Stimulated activated naive CD4-positive, alpha-beta T cell treated with Interleukin-2 at 50 U/mL for 16 hours (primary cell): ENCODE results near the gene BACE2.
"Not testable (repeated sequence)": the region's sequence is repeated elsewhere in the genome, so short reads cannot be mapped to it uniquely, and the experiment has no call there.

ENCODE experiments used
- DNase-seq: peaks from one replicate; lab custom pipeline; 2025; lab: John Stamatoyannopoulos, UW

Gene BACE2

DNA sequence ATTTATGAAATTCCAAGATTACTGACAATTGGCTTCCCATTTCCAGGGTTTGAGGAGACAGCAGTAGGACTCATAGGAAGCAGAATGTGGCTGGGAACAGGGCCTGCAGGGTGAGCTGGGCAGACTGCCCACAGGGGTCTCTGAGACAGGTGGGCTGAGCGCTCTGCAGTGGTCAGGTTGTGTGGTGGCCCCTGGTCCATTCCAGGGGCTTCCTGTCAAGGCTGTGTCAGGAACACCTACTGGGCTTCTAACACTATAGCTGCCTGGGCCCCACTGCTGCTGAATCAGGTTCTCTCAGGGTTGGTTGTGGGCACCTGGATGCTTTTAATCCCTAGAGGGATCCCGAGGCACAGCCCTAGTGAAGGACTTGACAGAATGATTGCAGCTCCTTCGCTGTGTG is 72.1 kb downstream of the BACE2 start:
- no peak for DNase-seq

DNA sequence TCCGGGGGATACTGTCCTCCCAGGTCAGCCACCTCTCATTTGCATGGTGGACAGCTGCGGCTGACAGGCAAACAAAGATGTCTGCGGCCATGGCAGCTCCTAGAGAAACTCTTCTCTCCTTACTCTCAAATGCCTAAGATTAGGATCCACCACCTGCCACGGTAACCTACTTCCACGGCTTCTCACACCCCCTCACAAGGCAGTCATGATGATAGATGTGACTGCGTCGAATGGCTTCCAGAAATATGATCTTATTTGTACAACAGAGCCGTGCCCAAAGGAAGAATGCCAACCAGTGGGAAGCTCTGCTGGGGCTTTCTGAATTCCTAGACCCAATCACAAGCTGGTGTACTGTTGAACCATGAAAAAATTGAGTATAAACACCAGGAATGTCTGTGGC is 73.4 kb downstream of the BACE2 start:
- no peak for DNase-seq

DNA sequence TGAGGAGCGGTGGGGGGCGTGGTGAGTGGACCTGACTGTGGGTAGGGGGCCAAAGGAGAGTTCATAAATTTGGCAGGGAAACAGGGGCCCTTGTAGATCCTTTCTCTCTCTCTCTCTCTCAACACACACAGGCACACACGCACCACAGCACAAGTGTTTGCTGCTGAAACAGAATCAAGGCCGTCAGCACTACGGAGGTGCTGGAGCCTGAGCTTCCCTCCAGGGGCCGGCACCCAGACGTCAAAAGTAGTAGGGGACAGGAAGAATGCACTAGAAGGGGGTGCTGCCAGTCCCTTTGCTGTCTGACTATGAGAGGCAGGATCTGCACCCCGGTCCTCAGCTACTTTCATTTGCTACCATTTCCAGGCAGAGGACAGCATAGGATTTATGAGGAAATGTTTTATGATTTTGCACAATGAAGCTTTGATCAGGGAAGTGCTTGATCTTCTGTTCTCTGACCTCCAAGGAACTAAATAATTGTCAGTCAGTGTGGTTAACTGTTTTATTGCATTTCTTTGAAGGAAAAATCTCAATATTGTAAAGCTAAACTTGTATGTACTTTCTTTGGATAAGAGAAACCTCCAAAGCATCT is 74.4 kb downstream of the BACE2 start:
- no peak for DNase-seq

DNA sequence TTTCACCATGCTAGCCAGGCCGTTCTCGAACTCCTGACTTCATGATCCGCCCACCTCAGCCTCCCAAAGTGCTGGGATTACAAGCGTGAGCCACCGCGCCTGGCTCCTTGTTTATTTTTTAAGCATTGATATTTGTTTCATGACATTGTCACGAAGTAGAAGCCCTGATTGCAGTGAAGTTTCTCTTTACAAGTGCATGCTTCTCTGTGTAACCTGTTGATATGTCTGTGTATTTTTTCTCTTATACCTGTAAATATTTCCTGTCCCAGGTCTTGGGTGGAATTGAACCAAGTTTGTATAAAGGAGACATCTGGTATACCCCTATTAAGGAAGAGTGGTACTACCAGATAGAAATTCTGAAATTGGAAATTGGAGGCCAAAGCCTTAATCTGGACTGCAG is 75.1 kb downstream of the BACE2 start:
- DNase-seq, result no peak

DNA sequence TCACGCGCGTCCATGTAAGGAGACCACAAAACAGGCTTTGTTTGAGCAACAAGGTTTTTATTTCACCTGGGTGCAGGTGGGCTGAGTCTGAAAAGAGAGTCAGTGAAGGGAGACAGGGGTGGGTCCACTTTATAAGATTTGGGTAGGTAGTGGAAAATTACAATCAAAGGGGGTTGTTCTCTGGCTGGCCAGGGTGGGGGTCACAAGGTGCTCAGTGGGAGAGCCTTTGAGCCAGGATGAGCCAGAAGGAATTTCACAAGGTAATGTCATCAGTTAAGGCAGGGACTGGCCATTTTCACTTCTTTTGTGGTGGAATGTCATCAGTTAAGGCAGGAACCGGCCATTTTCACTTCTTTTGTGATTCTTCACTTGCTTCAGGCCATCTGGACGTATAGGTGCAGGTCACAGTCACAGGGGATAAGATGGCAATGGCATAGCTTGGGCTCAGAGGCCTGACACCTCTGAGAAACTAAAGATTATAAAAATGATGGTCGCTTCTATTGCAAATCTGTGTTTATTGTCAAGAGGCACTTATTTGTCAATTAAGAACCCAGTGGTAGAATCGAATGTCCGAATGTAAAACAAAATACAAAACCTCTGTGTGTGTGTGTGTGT is 76.4 kb downstream of the BACE2 start:
- not testable (repeated sequence) for DNase-seq

DNA sequence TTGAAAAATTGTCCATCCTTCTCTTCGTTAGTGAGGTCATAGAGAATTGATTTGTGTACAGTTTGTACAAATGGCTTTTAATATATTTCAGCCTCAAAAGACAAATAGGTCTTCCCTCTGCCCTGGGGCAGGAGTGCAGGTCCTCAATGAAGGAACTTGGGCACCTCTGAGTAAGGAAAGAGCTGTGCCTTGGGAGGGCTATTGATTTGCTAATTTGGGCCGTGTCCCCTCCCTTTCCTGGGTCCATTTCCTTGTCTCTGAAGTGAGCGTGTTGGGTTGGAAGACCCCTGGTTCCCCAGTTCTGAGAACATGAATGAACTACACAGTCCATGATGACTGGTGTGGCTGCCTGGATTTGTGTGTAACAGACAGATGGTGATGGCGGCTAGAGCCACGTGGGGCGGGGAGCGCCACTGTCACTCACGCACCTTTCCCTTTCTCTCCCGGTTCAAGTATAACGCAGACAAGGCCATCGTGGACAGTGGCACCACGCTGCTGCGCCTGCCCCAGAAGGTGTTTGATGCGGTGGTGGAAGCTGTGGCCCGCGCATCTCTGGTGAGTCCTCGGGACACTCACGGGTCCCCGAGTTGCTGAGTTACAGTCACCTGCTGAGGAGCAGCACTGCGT is 77.7 kb downstream of the BACE2 start:
- DNase-seq, result no peak

DNA sequence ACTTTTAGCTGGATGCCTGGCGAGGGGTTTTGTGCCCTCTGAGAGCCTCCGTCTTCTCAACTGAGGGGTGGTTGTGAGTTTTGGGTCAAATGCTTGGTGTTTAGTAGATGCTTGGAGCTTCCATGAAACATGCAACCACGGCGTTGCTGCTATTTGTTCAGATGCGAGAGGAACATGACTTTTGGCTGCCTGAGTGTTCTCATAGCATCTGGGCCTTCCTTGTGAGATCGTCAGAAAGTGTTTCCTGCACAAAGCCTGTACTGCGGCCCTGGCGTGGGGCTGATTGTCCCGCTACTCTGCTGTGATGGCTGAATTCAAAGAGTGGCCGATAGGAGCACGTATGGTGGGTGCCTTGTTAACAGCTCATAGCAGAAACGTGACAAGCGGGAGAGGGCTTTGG is 78.8 kb downstream of the BACE2 start:
- no peak for DNase-seq

DNA sequence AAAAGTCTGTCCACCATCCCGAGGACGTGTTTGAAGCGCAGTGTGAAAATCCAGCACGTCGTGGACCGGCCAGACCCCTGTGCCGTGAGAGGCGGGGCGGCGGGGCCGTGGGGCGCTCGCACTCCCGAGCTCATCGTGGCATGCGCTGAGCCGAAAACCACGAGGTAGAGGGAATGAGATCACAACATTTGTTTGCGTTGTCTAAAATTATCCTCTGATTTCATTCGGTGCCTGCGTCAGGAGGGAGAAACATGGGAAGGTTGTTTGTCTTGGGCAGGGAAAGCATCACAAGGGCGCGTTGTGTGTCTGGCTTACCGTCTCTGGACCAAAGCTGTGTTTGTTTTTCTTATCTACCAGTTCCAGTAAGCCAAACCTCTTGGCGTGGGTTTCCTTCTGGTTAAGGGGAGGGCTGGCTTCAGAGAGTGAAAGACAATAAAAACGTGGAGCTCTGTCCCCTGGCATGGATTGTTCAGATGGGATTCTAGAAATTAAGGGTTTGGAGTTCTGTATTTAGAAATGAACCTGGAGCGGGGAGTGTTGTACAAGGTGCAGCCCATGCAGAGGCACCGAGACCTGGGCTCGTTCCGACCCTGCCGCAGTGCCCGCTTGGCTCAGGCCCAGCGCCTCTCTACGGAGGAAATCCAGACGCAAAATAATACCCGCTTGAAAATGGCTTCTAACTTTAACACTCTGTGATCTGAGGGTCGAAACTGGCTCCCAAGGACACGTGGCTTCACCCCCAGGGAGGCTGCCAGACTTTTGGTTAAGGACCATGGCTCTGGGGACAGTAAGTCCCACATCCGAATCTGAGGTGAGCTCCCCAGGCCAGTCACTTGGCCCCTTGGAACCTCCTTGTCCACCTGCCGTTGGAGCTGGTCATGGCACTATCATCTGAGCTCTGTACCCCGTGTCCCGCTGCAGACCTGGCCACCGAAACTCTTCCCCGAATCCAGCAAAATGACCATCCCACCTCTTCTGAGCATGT is 79.9 kb downstream of the BACE2 start:
- DNase-seq, result no peak

DNA sequence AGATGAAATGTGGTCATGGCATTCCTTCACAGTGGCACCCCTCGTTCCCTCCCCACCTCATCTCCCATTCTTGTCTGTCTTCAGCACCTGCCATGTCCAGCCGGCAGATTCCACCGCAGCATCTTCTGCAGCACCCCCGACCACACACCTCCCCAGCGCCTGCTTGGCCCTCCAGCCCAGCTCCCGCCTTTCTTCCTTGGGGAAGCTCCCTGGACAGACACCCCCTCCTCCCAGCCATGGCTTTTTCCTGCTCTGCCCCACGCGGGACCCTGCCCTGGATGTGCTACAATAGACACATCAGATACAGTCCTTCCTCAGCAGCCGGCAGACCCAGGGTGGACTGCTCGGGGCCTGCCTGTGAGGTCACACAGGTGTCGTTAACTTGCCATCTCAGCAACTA is 81.5 kb downstream of the BACE2 start:
- DNase-seq, result no peak

DNA sequence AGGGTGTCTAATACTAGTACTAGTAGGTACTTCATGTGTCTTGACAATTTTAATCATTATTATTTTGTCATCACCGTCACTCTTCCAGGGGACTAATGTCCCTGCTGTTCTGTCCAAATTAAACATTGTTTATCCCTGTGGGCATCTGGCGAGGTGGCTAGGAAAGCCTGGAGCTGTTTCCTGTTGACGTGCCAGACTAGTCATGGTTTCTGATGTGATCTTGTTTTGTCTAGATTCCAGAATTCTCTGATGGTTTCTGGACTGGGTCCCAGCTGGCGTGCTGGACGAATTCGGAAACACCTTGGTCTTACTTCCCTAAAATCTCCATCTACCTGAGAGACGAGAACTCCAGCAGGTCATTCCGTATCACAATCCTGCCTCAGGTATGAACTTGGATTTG is 82.6 kb downstream of the BACE2 start:
- no peak for DNase-seq

DNA sequence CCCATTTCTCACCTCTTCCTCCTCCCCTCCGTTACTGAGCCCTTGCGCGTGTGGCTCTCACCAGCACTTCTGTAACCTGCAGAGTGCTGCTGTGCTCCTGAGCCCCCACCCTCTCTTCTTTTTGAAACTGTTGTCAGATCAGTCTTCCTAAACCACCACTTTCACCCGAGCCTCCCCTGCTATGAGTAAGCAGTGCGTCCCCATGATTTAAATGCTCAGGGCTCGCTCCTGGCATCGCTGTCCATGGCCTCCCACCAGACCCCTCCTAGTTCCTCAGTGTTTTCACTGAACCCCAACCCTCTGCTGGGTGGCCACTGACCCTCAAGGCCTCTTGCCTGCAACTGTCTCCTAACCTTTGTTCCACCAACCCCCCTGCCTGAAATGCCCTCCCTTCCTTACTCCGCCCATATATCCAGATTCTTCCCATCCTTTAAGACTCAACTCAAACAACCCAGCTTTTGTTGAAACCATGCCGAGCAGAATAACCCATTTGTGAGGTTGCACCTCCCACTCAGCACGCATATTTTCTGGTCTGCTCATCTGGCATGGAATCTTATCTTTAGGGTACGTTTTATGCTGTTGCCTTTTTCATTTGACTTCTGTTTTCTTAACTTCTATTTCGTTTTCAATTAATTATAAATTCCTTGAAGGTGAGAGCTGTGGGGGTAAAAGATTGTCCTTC is 84.1 kb downstream of the BACE2 start:
- no peak for DNase-seq

DNA sequence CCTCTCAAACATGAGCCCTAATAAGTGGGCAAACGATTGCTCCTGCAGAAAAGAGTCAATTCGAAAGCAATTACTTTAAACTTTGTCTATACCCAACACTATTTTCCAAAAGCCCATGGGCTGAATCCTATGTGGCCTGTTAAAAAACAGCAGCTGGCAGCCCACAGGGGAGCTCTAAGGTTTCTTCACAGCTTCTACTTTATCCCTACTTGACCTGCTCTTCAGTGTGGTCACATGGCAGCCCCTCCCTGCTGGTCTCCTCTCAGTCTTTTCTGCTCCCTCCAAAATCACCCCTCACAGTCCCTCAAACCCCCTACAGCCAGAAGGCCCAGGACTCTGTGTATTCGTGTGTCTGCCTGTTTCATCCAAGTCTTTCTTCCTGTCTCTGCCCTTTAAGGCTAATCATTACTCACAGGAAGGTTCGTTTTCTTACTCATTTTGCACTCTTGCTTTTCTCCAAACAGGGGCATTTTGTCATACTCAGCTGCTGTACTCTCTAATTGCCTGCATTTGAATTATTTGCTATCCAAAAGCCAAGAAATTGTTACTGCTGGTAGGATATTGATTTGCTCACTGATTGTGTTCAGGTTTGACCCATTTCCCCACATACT is 86.2 kb downstream of the BACE2 start:
- DNase-seq, result no peak

DNA sequence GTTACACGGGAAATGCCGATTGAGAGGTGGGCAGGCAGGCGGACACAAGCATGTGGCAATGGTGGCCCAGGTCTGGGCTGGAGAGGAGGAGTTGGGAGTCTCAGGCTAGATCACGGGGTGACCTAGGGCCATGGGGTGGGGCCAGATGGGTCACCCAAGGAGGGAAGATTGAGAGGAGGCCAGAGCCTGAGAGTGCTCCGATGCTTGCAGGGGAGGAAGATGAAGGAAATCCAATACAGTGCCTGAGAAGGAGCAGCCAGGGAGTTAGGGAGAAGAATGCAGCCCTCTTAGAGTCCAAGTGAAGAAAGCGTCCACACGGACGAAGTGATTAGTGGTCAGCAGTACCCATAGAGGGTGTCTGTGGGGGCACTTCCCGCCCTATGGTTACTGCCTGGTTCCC is 87.2 kb downstream of the BACE2 start:
- DNase-seq, result no peak

DNA sequence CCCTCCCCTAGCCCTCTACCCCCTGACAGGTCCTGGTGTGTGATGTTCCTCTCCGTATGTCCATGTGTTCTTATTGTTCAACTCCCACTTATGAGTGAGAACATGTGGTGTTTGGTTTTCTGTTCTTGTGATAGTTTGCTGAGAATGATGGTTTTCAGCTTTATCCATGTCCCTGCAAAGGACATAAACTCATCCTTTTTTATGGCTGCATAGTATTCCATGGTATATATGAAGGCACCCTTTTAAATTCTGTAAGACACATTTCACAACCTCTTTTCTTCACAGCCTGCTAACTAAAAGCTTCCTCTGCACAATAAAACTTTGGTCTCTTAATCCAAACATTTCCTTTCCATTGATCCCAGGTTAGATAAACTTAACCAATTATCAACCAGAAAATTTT is 88.3 kb downstream of the BACE2 start:
- not testable (repeated sequence) for DNase-seq

DNA sequence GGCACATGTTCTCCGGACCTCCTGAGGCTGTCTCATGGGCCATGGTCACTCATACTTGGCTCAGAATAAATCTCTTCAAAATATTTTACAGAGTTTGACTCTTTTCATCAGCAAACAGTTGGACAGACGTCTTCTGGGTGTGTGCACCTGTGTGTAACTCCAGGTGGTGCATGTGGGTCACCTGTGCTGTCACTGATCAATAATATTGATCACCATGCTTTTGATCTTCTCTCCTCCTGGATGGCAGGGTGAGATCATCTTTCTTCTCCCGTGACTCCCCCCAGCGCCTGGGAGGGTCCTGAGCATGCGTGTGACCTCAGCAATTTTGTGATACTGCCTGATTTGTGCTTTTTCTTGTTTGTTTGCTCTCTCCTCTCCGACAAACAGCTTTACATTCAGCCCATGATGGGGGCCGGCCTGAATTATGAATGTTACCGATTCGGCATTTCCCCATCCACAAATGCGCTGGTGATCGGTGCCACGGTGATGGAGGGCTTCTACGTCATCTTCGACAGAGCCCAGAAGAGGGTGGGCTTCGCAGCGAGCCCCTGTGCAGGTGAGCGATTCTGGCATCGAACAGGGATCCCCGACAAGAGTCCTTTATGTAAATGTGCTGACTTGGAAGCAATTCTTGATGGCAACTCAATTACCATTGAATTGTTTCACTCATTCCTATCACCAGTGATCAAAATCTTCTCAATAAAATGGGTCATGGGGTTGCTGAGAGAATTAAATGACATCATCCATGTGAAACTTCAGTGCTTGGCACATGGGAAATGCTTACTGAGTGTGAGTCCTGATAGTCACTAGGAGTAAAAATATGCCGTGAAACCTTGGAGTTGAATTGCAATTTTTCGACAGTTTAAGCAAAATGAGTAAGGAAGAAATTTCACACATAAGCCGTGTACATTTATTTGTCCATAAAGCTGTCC is 89.1 kb downstream of the BACE2 start:
- DNase-seq, result no peak

DNA sequence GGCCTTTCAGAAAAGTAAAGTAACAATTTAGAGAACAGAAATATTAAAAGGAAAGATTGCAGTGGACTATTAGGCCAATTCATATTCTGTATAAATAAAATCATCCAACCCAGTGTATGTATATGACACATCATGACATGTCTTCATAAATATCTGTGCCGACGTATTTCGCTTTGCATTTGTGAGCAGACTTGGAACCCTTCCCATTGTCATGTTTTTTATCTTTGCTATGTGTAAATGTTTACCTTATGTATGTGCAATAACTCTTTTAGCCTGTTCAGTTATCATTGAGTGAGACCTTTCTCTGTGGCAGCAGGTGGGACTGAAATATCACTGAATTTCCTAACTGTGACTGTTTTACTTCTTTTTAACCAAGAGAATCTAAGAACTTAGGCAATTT is 90.7 kb downstream of the BACE2 start:
- no peak for DNase-seq

DNA sequence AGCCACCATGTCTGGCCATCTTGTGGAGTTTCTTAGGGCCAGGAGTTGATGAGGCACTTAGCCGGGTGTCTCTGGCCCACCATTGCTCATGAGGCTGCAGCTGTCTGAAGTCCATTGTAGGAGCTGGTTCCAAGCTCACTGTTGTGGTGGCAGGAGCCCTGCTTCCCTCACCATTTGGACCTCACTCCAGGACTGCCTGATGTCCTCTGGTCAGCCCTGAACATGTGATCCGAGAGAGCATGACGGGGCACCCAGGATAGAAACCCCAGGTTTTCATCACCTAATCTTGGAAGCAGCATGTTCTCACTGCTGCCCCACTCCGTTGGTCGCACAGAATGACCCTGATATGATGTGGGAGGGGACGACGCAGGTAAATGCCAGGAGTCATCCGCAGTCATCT is 92.5 kb downstream of the BACE2 start:
- DNase-seq, result no peak

DNA sequence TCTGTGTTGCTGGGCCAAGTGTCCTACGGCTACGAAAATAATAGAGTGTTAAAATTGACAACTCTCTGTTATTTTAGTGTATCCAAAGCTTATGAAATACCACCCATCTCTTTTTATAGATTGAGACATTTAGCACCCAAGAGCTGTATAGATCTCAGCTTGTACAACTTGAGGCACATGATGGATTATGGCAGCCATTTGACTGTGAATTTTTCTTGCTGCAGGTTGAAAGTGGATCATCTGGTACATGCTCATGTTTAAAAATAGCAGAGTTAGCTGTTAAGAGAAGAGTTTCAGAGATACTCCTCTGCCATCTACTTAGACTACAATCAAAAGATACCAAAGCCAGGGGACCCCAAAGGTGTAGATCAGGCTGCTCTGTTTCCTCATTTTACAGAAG is 99.4 kb downstream of the BACE2 start:
- DNase-seq, result no peak

DNA sequence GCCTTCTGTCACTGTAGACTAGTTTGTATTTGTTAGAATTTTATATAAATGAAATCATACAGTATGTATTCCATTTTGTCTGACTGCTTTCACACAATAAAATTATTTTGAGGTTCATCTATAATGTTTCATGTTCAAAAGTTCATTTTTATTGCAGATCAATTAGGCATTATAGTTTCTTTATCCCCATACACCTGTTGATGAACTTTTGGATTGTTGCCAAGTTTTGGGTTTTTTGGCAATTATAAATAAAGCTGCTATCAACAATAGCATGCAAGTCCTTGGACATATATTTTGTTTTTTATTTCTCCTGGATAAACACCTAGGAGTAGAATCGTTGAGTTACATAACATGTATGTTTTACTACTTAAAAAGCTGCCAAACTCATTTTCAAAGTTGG is 101.6 kb downstream of the BACE2 start:
- no peak for DNase-seq

DNA sequence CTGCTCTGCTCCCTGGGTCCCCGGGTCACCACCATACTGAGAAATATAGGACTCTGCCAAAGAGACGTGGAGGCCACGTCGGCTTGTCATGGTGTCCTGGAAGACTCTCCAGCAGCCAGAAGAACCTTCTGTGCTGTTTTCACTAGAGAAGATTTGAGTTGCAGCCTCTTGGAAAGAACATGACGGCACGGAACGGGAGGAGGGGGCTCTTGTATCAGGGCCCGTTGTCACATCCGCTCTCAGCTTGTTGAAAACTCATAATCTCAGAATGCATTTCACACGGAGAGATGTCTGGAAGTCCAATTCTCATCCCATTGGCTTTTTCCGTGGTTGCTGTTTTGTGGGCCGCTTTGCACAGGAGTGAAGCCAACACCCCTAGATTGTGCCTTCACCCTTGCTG is 109.2 kb downstream of the BACE2 start:
- no peak for DNase-seq

DNA sequence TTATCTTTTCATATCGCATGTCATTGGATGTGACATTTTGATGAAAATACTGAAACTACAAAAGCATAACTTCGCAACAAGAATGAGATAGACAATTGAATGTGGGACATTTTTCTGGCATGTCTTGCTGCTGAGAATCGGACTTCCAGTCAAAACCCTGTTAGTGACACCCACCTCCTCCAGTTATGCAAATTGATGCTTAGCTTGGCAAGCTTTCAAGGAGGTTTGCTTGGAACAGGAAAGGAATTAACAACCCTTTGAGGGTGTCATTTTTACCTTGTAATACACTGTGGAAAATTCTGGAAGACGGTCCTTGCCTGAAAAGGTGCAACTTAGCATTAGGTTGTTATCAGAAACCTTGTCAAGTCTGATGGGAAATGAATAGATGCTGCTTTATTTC is 109.9 kb downstream of the BACE2 start:
- DNase-seq, result no peak
